ENCODE results near the gene B3GNT7.
"Not testable (repeated sequence)": the region's sequence is repeated elsewhere in the genome, so short reads cannot be mapped to it uniquely, and the experiment has no call there.

- TF ChIP-seq CTCF (conservative IDR thresholded peaks at IDR 0.05; ENCODE audit: low read depth in 2 of 2): peak; percentile 48 to 71
- not testable (repeated sequence) for TF ChIP-seq NANOG (IDR thresholded peaks at IDR 0.05; ENCODE audit: borderline replicate concordance); REST (IDR thresholded peaks at IDR 0.05; ENCODE audit: unreplicated experiment)
Observed at GRCh38 chr2:231405601-231406367, 10.3 kb downstream of the B3GNT7 start.
